ENCODE data around the gene CSTF2T.
A peak's percentile ranks its signal among the peaks of the same experiment; 100 is the strongest.

CSTF2T gene

GRCh38 chr10:51699475-51700227 is at the start of gene CSTF2T (continued):
- TF ChIP-seq PRDM2 (tag by site-specific recombination; IDR thresholded peaks at IDR 0.05; ENCODE audit: borderline replicate concordance): no peak
- peak; percentile 12 for TF ChIP-seq SETDB1 (IDR thresholded peaks at IDR 0.05; ENCODE audit: insufficient read length, low read length)
- TF ChIP-seq SCRT2 (tag by site-specific recombination; IDR thresholded peaks at IDR 0.05): peak; percentile 69
- TF ChIP-seq PBX3 (CRISPR knock-in tag; IDR thresholded peaks at IDR 0.05): no peak
- TF ChIP-seq ZNF394 (tag by site-specific recombination; IDR thresholded peaks at IDR 0.05; ENCODE audit: borderline replicate concordance): peak; percentile 76; the same call in 1 of the 2 replicates
- no peak for TF ChIP-seq ZNF175 (tag by site-specific recombination; IDR thresholded peaks at IDR 0.05)
- TF ChIP-seq ZNF645 (tag by site-specific recombination; IDR thresholded peaks at IDR 0.05): no peak
- TF ChIP-seq ZNF610 (tag by site-specific recombination; IDR thresholded peaks at IDR 0.05; ENCODE audit: borderline replicate concordance): peak; percentile 74
- TF ChIP-seq ZNF530 (tag by site-specific recombination; IDR thresholded peaks at IDR 0.05; ENCODE audit: low read depth): no peak
- peak; percentile 62; the same call in 1 of the 2 replicates for TF ChIP-seq WT1 (tag by site-specific recombination; IDR thresholded peaks at IDR 0.05)
- TF ChIP-seq ZNF510 (tag by site-specific recombination; IDR thresholded peaks at IDR 0.05; ENCODE audit: insufficient replicate concordance): peak; percentile 3
- TF ChIP-seq ZNF629 (tag by site-specific recombination; IDR thresholded peaks at IDR 0.05): peak; percentile 100
- TF ChIP-seq SCRT1 (tag by site-specific recombination; IDR thresholded peaks at IDR 0.05; ENCODE audit: borderline replicate concordance): peak; percentile 85
- peak; percentile 99 for TF ChIP-seq ZNF518A (tag by site-specific recombination; conservative IDR thresholded peaks at IDR 0.05; ENCODE audit: low read depth)
- TF ChIP-seq ZBTB17 (tag by site-specific recombination; IDR thresholded peaks at IDR 0.05): peak; percentile 98
- peak; percentile 96 for TF ChIP-seq SP3 (tag by site-specific recombination; IDR thresholded peaks at IDR 0.05)
- peak; percentile 65; the same call in 1 of the 2 replicates for TF ChIP-seq PRDM10 (tag by site-specific recombination; IDR thresholded peaks at IDR 0.05)
- TF ChIP-seq ZNF146 (tag by site-specific recombination; IDR thresholded peaks at IDR 0.05): 0 out of 2 replicates have a peak, but pooled peaks have one; percentile 9
- TF ChIP-seq KLF8 (tag by site-specific recombination; IDR thresholded peaks at IDR 0.05): peak; percentile 95
- peak; percentile 48; the same call in 1 of the 2 replicates for TF ChIP-seq KLF1 (tag by site-specific recombination; IDR thresholded peaks at IDR 0.05)
- TF ChIP-seq ZNF132 (tag by site-specific recombination; IDR thresholded peaks at IDR 0.05; ENCODE audit: borderline replicate concordance): no peak
